SK-N-SH treated with all-trans-retinoic acid at 6 μM for 48 hours (cell line): ENCODE results near the gene ST14.

Experiments
- ATAC-seq: fragments of 200-7000 bp; cut with Tn5 transposase; 3 replicates; pipeline ENCODE4 v1.9.1; 2020; ENCODE audit warnings: mild to moderate bottlenecking, moderate library complexity
- ARNTL ChIP-seq: fragments of 450-650 bp; formaldehyde crosslinking; IDR thresholded peaks from 2 replicates; pipeline ENCODE4 v1.5.0; 2020; ENCODE audit warnings: low read depth, mild to moderate bottlenecking, moderate library complexity, borderline replicate concordance
- BACH2 ChIP-seq: fragments of 250-450 bp; sonication (Bioruptor Pico); IDR thresholded peaks from 2 replicates; pipeline ENCODE4 v1.9.0; 2021; ENCODE audit warnings: mild to moderate bottlenecking, borderline replicate concordance
- CREB5 ChIP-seq: fragments of 250-450 bp; sonication (Bioruptor Pico); IDR thresholded peaks from 2 replicates; pipeline ENCODE4 v1.5.1; 2020; ENCODE audit warnings: low read depth, mild to moderate bottlenecking, moderate library complexity
- CSDC2 ChIP-seq: fragments of 250-450 bp; sonication (Bioruptor Pico); IDR thresholded peaks from 2 replicates; pipeline ENCODE4 v1.5.0; 2020; ENCODE audit warnings: mild to moderate bottlenecking, moderate library complexity
- ESRRG ChIP-seq: fragments of 250-450 bp; sonication (Bioruptor Pico); IDR thresholded peaks from 2 replicates; pipeline ENCODE4 v1.6.1; 2021; ENCODE audit warnings: mild to moderate bottlenecking
- GLIS3 ChIP-seq: fragments of 250-450 bp; sonication (Bioruptor Pico); IDR thresholded peaks from 2 replicates; pipeline ENCODE4 v1.5.0; 2020; ENCODE audit warnings: mild to moderate bottlenecking, moderate library complexity
- ISL1 ChIP-seq: fragments of 250-450 bp; sonication (Bioruptor Pico); IDR thresholded peaks from 2 replicates; pipeline ENCODE4 v2.1.2; 2022; ENCODE audit warnings: mild to moderate bottlenecking, moderate library complexity
- OSR1 ChIP-seq: fragments of 250-450 bp; sonication (Bioruptor Pico); IDR thresholded peaks from 2 replicates; pipeline ENCODE4 v1.8.0; 2022; ENCODE audit warnings: moderate library complexity, mild to moderate bottlenecking, inconsistent platforms
- PATZ1 ChIP-seq: fragments of 250-450 bp; sonication (Bioruptor Pico); IDR thresholded peaks from 2 replicates; pipeline ENCODE4 v1.8.0; 2020; ENCODE audit warnings: mild to moderate bottlenecking, moderate library complexity, borderline replicate concordance
- POU6F1 ChIP-seq: fragments of 250-450 bp; sonication (Bioruptor Pico); IDR thresholded peaks from 2 replicates; pipeline ENCODE4 v1.8.0; 2021; ENCODE audit warnings: low read depth, mild to moderate bottlenecking, moderate library complexity, borderline replicate concordance
- PPARA ChIP-seq: fragments of 250-450 bp; sonication (Bioruptor Pico); IDR thresholded peaks from 2 replicates; pipeline ENCODE4 v1.5.0; 2020; ENCODE audit warnings: mild to moderate bottlenecking, borderline replicate concordance
- RARB ChIP-seq: fragments of 250-450 bp; sonication (Bioruptor Pico); IDR thresholded peaks from 2 replicates; pipeline ENCODE4 v1.8.0; 2021; ENCODE audit warnings: mild to moderate bottlenecking, moderate library complexity
- SNAI2 ChIP-seq: fragments of 250-450 bp; sonication (Bioruptor Pico); IDR thresholded peaks from 2 replicates; pipeline ENCODE4 v1.5.0; 2020; ENCODE audit warnings: mild to moderate bottlenecking, moderate library complexity
- TCF4 ChIP-seq: fragments of 250-450 bp; sonication (Bioruptor Pico); IDR thresholded peaks from 2 replicates; pipeline ENCODE4 v1.8.0; 2021; ENCODE audit warnings: mild to moderate bottlenecking, moderate library complexity, borderline replicate concordance
- TOX ChIP-seq: fragments of 250-450 bp; sonication (Bioruptor Pico); IDR thresholded peaks from 2 replicates; pipeline ENCODE4 v1.8.0; 2021; ENCODE audit warnings: mild to moderate bottlenecking, moderate library complexity, borderline replicate concordance
- ZC3H10 ChIP-seq: fragments of 250-450 bp; sonication (Bioruptor Pico); IDR thresholded peaks from 2 replicates; pipeline ENCODE4 v1.5.1; 2021; ENCODE audit warnings: mild to moderate bottlenecking, moderate library complexity
- ZFP3 ChIP-seq: fragments of 250-450 bp; sonication (Bioruptor Pico); IDR thresholded peaks from 2 replicates; pipeline ENCODE4 v1.5.0; 2020; ENCODE audit warnings: mild to moderate bottlenecking, moderate library complexity
- ZFP30 ChIP-seq: fragments of 450-650 bp; formaldehyde crosslinking; IDR thresholded peaks from 2 replicates; pipeline ENCODE4 v1.5.0; 2022; ENCODE audit warnings: mild to moderate bottlenecking, moderate library complexity
- ZNF565 ChIP-seq: fragments of 450-650 bp; formaldehyde crosslinking; conservative IDR thresholded peaks from 2 replicates; pipeline ENCODE4 v1.5.0; 2020; ENCODE audit warnings: low read depth, mild to moderate bottlenecking, moderate library complexity
- ZNF70 ChIP-seq: fragments of 450-650 bp; formaldehyde crosslinking; IDR thresholded peaks from 2 replicates; pipeline ENCODE4 v1.5.0; 2020; ENCODE audit warnings: mild to moderate bottlenecking, moderate library complexity
- ZNF8 ChIP-seq: fragments of 450-650 bp; formaldehyde crosslinking; IDR thresholded peaks from 2 replicates; pipeline ENCODE4 v1.5.0; 2020; ENCODE audit warnings: mild to moderate bottlenecking, moderate library complexity

The ST14 gene

GRCh38 chr11:130208241-130209127 lies 48.9 kb downstream of the ST14 start:
- TF ChIP-seq SNAI2 (no peak), CSDC2 (CRISPR knock-in tag) (no peak), ZFP30 (CRISPR knock-in tag) (no peak), GLIS3 (CRISPR knock-in tag) (no peak), PATZ1 (CRISPR knock-in tag) (no peak), ISL1 (CRISPR knock-in tag) (no peak), ZC3H10 (CRISPR knock-in tag) (no peak), RARB (no peak), BACH2 (CRISPR knock-in tag) (no peak), POU6F1 (CRISPR knock-in tag) (no peak), ZNF8 (no peak), OSR1 (no peak), ARNTL (CRISPR knock-in tag) (no peak), PPARA (CRISPR knock-in tag) (no peak), TOX (no peak), ZNF565 (no peak), CREB5 (no peak), ESRRG (no peak), ZNF70 (CRISPR knock-in tag) (no peak)
- ATAC-seq: no peak

- peak; percentile 50 for ATAC-seq
- no peak for TF ChIP-seq ARNTL (CRISPR knock-in tag)
- TF ChIP-seq ESRRG: no peak
- no peak for TF ChIP-seq TCF4 (CRISPR knock-in tag)
- TF ChIP-seq ZNF70 (CRISPR knock-in tag): no peak
- TF ChIP-seq ZC3H10 (CRISPR knock-in tag): no peak
- TF ChIP-seq GLIS3 (CRISPR knock-in tag): no peak
- no peak for TF ChIP-seq RARB
- TF ChIP-seq TOX: no peak
- TF ChIP-seq ZNF8: no peak
- no peak for TF ChIP-seq POU6F1 (CRISPR knock-in tag)
- TF ChIP-seq ZFP3 (CRISPR knock-in tag): no peak
- no peak for TF ChIP-seq CSDC2 (CRISPR knock-in tag)
- TF ChIP-seq SNAI2: no peak
- TF ChIP-seq, all 23 proteins: peak for 0
Observed at GRCh38 chr11:130209128-130209932, 49.7 kb downstream of the ST14 start.

GRCh38 chr11:130209954-130210854 lies 50.6 kb downstream of the ST14 start:
- ATAC-seq: no peak
- TF ChIP-seq RARB (no peak), ZFP3 (CRISPR knock-in tag) (no peak), ZC3H10 (CRISPR knock-in tag) (no peak)
